GM23338 (cell line): ENCODE data around the gene SASH1. TPM values are rescaled to one million over a fixed set of nuclear protein-coding genes. Genes with fewer than 3 reads are reported as not detected.
A peak's percentile ranks its signal among the peaks of the same experiment; 100 is the strongest.

Source experiments
- ATAC-seq: fragments of 200-7000 bp; cut with Tn5 transposase; 3 replicates; pipeline ENCODE4 v1.9.1; 2020
- DNase-seq: peaks from one replicate; pipeline ENCODE4 v3.0.0-alpha.2; 2015; ENCODE audit warnings: low spot score
- H2AFZ ChIP-seq: fragments of 200-600 bp; sonication (generic); 2 replicates; pipeline ENCODE4 v1.8.0; 2016; ENCODE audit warnings: antibody characterized with exemption, mild to moderate bottlenecking, moderate library complexity
- H3F3A ChIP-seq: fragments of 200-600 bp; sonication (generic); replicated peaks from 2 replicates; pipeline ENCODE4 v1.8.0; 2017; ENCODE audit warnings: antibody characterized with exemption, mixed run types, low read depth
- H3K27ac ChIP-seq: fragments of 200-600 bp; sonication (generic); 2 replicates; pipeline ENCODE4 v1.6.1; 2016; ENCODE audit warnings: low read depth
- H3K27me3 ChIP-seq: fragments of 200-600 bp; sonication (generic); 2 replicates; pipeline ENCODE4 v1.8.0; 2016; ENCODE audit warnings: mild to moderate bottlenecking, mixed run types, moderate library complexity; ENCODE audit not compliant: insufficient read depth
- H3K36me3 ChIP-seq: fragments of 200-600 bp; sonication (generic); 2 replicates; pipeline ENCODE4 v1.8.0; 2016; ENCODE audit warnings: mild to moderate bottlenecking; ENCODE audit not compliant: insufficient read depth
- H3K4me1 ChIP-seq: fragments of 200-600 bp; sonication (generic); 2 replicates; pipeline ENCODE4 v1.8.0; 2016; ENCODE audit warnings: mild to moderate bottlenecking, moderate library complexity; ENCODE audit not compliant: insufficient read depth
- H3K4me2 ChIP-seq: fragments of 200-600 bp; sonication (generic); 2 replicates; pipeline ENCODE4 v1.7.1; 2017; ENCODE audit warnings: mixed run types
- H3K4me3 ChIP-seq: fragments of 200-600 bp; sonication (generic); 2 replicates; pipeline ENCODE4 v1.6.1; 2016; ENCODE audit warnings: mixed run types
- H3K79me2 ChIP-seq: fragments of 200-600 bp; sonication (generic); replicated peaks from 2 replicates; pipeline ENCODE4 v1.8.0; 2017; ENCODE audit warnings: mild to moderate bottlenecking; ENCODE audit not compliant: insufficient read depth
- H3K9me2 ChIP-seq: fragments of 200-600 bp; sonication (generic); 2 replicates; pipeline ENCODE4 v1.8.0; 2017; ENCODE audit not compliant: insufficient read depth
- H4K20me1 ChIP-seq: fragments of 200-600 bp; sonication (generic); replicated peaks from 2 replicates; pipeline ENCODE4 v1.8.0; 2017; ENCODE audit warnings: mild to moderate bottlenecking; ENCODE audit not compliant: insufficient read depth
- H3K27ac Mint-ChIP-seq: 2 replicates; pipeline ENCODE4 v1.8.0; 2020; ENCODE audit warnings: inconsistent platforms, mild to moderate bottlenecking, moderate library complexity, mixed read lengths
- H3K27me3 Mint-ChIP-seq: 3 replicates; pipeline ENCODE4 v1.8.0; 2022; ENCODE audit warnings: low read depth, mild to moderate bottlenecking, moderate library complexity, mixed read lengths, inconsistent platforms; ENCODE audit not compliant: insufficient read depth, poor library complexity
- H3K36me3 Mint-ChIP-seq: 3 replicates; pipeline ENCODE4 v1.8.0; 2021; ENCODE audit warnings: low read depth, mild to moderate bottlenecking, inconsistent platforms, moderate library complexity, mixed read lengths
- H3K4me1 Mint-ChIP-seq: 3 replicates; pipeline ENCODE4 v1.8.0; 2020; ENCODE audit warnings: mild to moderate bottlenecking, inconsistent platforms, mixed read lengths
- H3K4me3 Mint-ChIP-seq: 3 replicates; pipeline ENCODE4 v1.8.0; 2021; ENCODE audit warnings: moderate library complexity, mild to moderate bottlenecking, inconsistent platforms, mixed read lengths
- H3K9me3 Mint-ChIP-seq: 3 replicates; pipeline ENCODE4 v1.8.0; 2020; ENCODE audit warnings: moderate library complexity, mild to moderate bottlenecking, inconsistent platforms, mixed read lengths
- EZH2phosphoT487 ChIP-seq: fragments of 200-600 bp; sonication (generic); IDR thresholded peaks from one replicate; pipeline ENCODE4 v1.8.1; 2018; ENCODE audit warnings: antibody characterized with exemption; ENCODE audit not compliant: unreplicated experiment
- JUNB ChIP-seq: IDR thresholded peaks from one replicate; pipeline ENCODE4 v1.6.1; 2016; ENCODE audit warnings: antibody characterized with exemption; ENCODE audit not compliant: unreplicated experiment
- NANOG ChIP-seq: IDR thresholded peaks from 2 replicates; pipeline ENCODE4 v1.6.1; 2016; ENCODE audit warnings: antibody characterized with exemption, borderline replicate concordance
- STAT1 ChIP-seq: IDR thresholded peaks from one replicate; pipeline ENCODE4 v1.6.1; 2016; ENCODE audit warnings: antibody characterized with exemption; ENCODE audit not compliant: unreplicated experiment
- ZNF331 ChIP-seq: fragments of 250-450 bp; sonication (Bioruptor Pico); IDR thresholded peaks from 2 replicates; pipeline ENCODE4 v1.5.0; 2020; ENCODE audit warnings: low read depth, mild to moderate bottlenecking, moderate library complexity
- polyA plus RNA-seq: library from polyadenylated mRNA; unstranded; fragments of >200 nt; fragmentation: Nextera tagmentation; extraction: Ambion mirVana; gene quantifications from 2 replicates; pipeline ENCODE4 v1.2.1, GENCODE V29; 2016
- total RNA-seq: library from RNA; depleted of rRNA; stranded (reverse); fragments of >200 nt; shearing (Covaris generic); gene quantifications from 2 replicates; pipeline ENCODE4 v1.2.3, GENCODE V29; 2014
- TF ChIP-seq, protein P1 (sequence below), 2 experiments: fragments of 200-600 bp in 1 of 2; sonication (generic) in 1 of 2; conservative IDR thresholded peaks; 2 replicates each; pipeline versions ENCODE4 v1.5.1 to v1.6.1; 2016 to 2017; ENCODE audit warnings: antibody characterized with exemption in 2 of 2, low read depth in 2 of 2, mild to moderate bottlenecking in 2 of 2, moderate library complexity in 1 of 2
- TF ChIP-seq, protein P2 (sequence below): IDR thresholded peaks from 2 replicates; pipeline ENCODE4 v1.6.1; 2016; ENCODE audit warnings: antibody characterized with exemption
- TF ChIP-seq, protein P3 (sequence below): IDR thresholded peaks from one replicate; pipeline ENCODE4 v1.6.1; 2018; ENCODE audit warnings: antibody characterized with exemption; ENCODE audit not compliant: unreplicated experiment

Gene SASH1
- total and polyA plus RNA-seq, 2 experiments from 2014 or later, result 8.2 to 30.2 TPM

DNA sequence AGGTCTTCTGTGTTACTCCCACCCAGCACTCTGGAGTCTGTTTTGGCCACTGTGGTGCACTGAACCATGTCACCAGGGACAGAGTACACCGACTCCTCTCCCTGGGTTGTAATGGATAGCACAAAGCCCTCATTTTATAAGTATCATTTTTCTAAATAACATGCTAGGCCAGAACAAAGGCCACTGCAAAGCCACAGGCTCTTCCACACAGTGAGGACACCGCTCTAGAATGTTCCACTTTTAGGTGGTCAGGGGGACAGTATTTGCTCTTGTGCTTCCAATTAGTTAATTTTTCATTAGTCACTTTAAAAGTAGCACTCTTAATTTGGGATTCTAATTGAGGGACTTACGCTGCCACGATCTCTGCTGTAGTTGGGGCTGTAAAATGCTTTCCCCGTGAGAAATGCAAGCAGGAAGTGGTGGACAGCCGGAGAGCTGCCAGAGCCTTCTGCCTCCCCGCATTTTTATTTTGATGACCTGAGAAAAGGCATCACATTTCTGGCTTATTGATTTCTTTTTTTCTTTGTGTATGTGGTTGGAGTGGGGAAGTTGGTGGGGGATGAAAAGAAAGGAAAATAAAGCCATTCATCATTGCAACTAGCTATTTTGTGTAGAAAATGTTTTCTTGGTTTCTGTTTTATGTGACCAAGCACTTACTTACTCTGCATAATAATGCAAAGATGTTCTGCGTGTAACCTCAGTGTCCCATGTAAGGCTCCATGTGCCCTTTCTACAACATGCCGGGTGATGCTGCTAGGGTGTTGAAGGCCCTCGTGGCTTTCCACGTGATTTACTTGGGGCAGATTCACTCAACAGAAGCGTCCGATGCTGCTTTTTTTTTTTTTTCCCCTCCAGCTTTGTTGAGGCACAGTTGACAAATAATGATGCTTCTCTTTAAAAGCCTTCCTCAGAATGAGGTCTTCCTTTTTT is 195.9 kb downstream of the SASH1 start:
- H3K4me2 ChIP-seq, result no peak overlapping the region
- no peaks in the 10 kb centered on the region for H4K20me1 ChIP-seq
- H3K4me1 ChIP-seq, result 0 out of 2 replicates have a peak, but pooled peaks cover 6% of the 10 kb centered on the region
- no peak overlapping the region for H2AFZ ChIP-seq
- peak overlapping the region; percentile 75 for H3K27ac Mint-ChIP-seq
- H3K36me3 ChIP-seq, result peaks cover 10% of the 10 kb centered on the region; the same call in 1 of the 2 replicates
- no peak overlapping the region for H3K4me3 Mint-ChIP-seq
- DNase-seq (no peak), ATAC-seq (no peak)
- H3K9me2 ChIP-seq, result no peaks in the 10 kb centered on the region
- peaks cover 11% of the 10 kb centered on the region for H3K4me1 Mint-ChIP-seq
- H3K36me3 Mint-ChIP-seq, result peaks cover 63% of the 10 kb centered on the region
- H3K79me2 ChIP-seq, result no peaks in the 10 kb centered on the region
- no peaks in the 10 kb centered on the region for H3K27me3 ChIP-seq
- TF ChIP-seq, protein P1, sequence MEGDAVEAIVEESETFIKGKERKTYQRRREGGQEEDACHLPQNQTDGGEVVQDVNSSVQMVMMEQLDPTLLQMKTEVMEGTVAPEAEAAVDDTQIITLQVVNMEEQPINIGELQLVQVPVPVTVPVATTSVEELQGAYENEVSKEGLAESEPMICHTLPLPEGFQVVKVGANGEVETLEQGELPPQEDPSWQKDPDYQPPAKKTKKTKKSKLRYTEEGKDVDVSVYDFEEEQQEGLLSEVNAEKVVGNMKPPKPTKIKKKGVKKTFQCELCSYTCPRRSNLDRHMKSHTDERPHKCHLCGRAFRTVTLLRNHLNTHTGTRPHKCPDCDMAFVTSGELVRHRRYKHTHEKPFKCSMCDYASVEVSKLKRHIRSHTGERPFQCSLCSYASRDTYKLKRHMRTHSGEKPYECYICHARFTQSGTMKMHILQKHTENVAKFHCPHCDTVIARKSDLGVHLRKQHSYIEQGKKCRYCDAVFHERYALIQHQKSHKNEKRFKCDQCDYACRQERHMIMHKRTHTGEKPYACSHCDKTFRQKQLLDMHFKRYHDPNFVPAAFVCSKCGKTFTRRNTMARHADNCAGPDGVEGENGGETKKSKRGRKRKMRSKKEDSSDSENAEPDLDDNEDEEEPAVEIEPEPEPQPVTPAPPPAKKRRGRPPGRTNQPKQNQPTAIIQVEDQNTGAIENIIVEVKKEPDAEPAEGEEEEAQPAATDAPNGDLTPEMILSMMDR (conservative IDR thresholded peaks at IDR 0.05; ENCODE audit: low read depth in 2 of 2), result no peak
- TF ChIP-seq STAT1 (no peak), EZH2phosphoT487 (no peak), JUNB (no peak), NANOG (no peak), ZNF331 (CRISPR knock-in tag) (no peak)
- TF ChIP-seq, protein P2, sequence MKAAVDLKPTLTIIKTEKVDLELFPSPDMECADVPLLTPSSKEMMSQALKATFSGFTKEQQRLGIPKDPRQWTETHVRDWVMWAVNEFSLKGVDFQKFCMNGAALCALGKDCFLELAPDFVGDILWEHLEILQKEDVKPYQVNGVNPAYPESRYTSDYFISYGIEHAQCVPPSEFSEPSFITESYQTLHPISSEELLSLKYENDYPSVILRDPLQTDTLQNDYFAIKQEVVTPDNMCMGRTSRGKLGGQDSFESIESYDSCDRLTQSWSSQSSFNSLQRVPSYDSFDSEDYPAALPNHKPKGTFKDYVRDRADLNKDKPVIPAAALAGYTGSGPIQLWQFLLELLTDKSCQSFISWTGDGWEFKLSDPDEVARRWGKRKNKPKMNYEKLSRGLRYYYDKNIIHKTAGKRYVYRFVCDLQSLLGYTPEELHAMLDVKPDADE, result no peak
- TF ChIP-seq, protein P3, sequence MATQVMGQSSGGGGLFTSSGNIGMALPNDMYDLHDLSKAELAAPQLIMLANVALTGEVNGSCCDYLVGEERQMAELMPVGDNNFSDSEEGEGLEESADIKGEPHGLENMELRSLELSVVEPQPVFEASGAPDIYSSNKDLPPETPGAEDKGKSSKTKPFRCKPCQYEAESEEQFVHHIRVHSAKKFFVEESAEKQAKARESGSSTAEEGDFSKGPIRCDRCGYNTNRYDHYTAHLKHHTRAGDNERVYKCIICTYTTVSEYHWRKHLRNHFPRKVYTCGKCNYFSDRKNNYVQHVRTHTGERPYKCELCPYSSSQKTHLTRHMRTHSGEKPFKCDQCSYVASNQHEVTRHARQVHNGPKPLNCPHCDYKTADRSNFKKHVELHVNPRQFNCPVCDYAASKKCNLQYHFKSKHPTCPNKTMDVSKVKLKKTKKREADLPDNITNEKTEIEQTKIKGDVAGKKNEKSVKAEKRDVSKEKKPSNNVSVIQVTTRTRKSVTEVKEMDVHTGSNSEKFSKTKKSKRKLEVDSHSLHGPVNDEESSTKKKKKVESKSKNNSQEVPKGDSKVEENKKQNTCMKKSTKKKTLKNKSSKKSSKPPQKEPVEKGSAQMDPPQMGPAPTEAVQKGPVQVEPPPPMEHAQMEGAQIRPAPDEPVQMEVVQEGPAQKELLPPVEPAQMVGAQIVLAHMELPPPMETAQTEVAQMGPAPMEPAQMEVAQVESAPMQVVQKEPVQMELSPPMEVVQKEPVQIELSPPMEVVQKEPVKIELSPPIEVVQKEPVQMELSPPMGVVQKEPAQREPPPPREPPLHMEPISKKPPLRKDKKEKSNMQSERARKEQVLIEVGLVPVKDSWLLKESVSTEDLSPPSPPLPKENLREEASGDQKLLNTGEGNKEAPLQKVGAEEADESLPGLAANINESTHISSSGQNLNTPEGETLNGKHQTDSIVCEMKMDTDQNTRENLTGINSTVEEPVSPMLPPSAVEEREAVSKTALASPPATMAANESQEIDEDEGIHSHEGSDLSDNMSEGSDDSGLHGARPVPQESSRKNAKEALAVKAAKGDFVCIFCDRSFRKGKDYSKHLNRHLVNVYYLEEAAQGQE, result no peak
- H3F3A ChIP-seq, result 0 out of 2 replicates have a peak, but pooled peaks cover 4% of the 10 kb centered on the region
- peaks cover 4% of the 10 kb centered on the region for H3K27me3 Mint-ChIP-seq
- H3K9me3 Mint-ChIP-seq, result no peaks in the 10 kb centered on the region; the same call in 1 of the 3 replicates
- no peak overlapping the region for H3K4me3 ChIP-seq
- H3K27ac ChIP-seq, result no peak overlapping the region
